CD4-positive, CD25-positive, alpha-beta regulatory T cell (primary cell): ENCODE measurements around the gene HERC4. TPM values are rescaled to one million over a fixed set of nuclear protein-coding genes. Genes with fewer than 3 reads are reported as not detected.
"Not testable (repeated sequence)": the region's sequence is repeated elsewhere in the genome, so short reads cannot be mapped to it uniquely, and the experiment has no call there.

Experiments used
- ATAC-seq, 2 donors: fragments of 150-1000 bp; cut with Tn5 transposase; one replicate each; pipeline ENCODE4 v1.10.0; 2021; ENCODE audit warnings: low read depth in 2 of 2, moderate number of reproducible peaks in 2 of 2, moderate library complexity in 1 of 2
- DNase-seq, 3 donors: peaks; one replicate each; pipeline versions ENCODE4 v3.0.0 to v3.0.0-alpha.2; 2012 to 2022; ENCODE audit warnings: mixed read lengths in 1 of 3
- H3K27ac ChIP-seq: one replicate; pipeline ENCODE4 v1.7.0; 2013; ENCODE audit warnings: mild to moderate bottlenecking, low read length; ENCODE audit not compliant: insufficient read depth, poor library complexity, severe bottlenecking
- H3K27me3 ChIP-seq: one replicate; pipeline ENCODE4 v1.7.0; 2013; ENCODE audit warnings: low read length; ENCODE audit not compliant: control insufficient read depth, insufficient read depth
- H3K36me3 ChIP-seq: one replicate; pipeline ENCODE4 v1.7.0; 2013; ENCODE audit warnings: mild to moderate bottlenecking, low read length, moderate library complexity; ENCODE audit not compliant: control insufficient read depth, insufficient read depth
- H3K4me1 ChIP-seq: 2 replicates; pipeline ENCODE4 v1.7.0; 2013; ENCODE audit warnings: mild to moderate bottlenecking, low read length; ENCODE audit not compliant: insufficient read depth, control insufficient read depth, poor library complexity, severe bottlenecking
- H3K4me3 ChIP-seq: one replicate; pipeline ENCODE4 v1.7.0; 2013; ENCODE audit warnings: low read depth, mild to moderate bottlenecking, low read length, moderate library complexity
- H3K9me3 ChIP-seq, 2 experiments: 1 replicate in 1 of 2; 2 replicates in 1 of 2; pipeline ENCODE4 v1.7.0; 2013; ENCODE audit warnings: low read length in 2 of 2, mild to moderate bottlenecking in 1 of 2, moderate library complexity in 1 of 2; ENCODE audit not compliant: control insufficient read depth in 2 of 2
- H3K27ac Mint-ChIP-seq, 3 donors: one replicate each; pipeline ENCODE4 v1.8.0; 2020 to 2022; ENCODE audit warnings: mild to moderate bottlenecking in 3 of 3, mixed read lengths in 3 of 3, moderate library complexity in 2 of 3
- H3K27me3 Mint-ChIP-seq: one replicate; pipeline ENCODE4 v1.8.0; 2022; ENCODE audit warnings: mild to moderate bottlenecking, mixed read lengths
- H3K36me3 Mint-ChIP-seq: one replicate; pipeline ENCODE4 v1.8.0; 2020; ENCODE audit warnings: mixed read lengths
- H3K4me1 Mint-ChIP-seq, 4 donors: one replicate each; pipeline ENCODE4 v1.8.0; 2020 to 2022; ENCODE audit warnings: mixed read lengths in 4 of 4, mild to moderate bottlenecking in 1 of 4
- H3K4me3 Mint-ChIP-seq, 4 donors: one replicate each; pipeline ENCODE4 v1.8.0; 2020 to 2022; ENCODE audit warnings: mild to moderate bottlenecking in 4 of 4, mixed read lengths in 4 of 4, moderate library complexity in 3 of 4
- H3K9me3 Mint-ChIP-seq, 7 donors: one replicate each; pipeline ENCODE4 v1.8.0; 2020 to 2022; ENCODE audit warnings: mixed read lengths in 7 of 7, mild to moderate bottlenecking in 3 of 7, moderate library complexity in 2 of 7
- polyA plus RNA-seq, 4 donors: library from polyadenylated mRNA; unstranded; fragments of 300-500 nt; fragmentation: Illumina TruSeq; gene quantifications; one replicate each; pipeline ENCODE4 v1.2.3, GENCODE V29; 2021
- total RNA-seq: library from RNA; stranded (reverse); gene quantifications from one replicate; pipeline ENCODE4 v1.2.3, GENCODE V29; 2022

Gene HERC4
- total and polyA plus RNA-seq, 5 donors from 2014 or later: 21.6 to 69.2 (median 24.5) TPM

DNA sequence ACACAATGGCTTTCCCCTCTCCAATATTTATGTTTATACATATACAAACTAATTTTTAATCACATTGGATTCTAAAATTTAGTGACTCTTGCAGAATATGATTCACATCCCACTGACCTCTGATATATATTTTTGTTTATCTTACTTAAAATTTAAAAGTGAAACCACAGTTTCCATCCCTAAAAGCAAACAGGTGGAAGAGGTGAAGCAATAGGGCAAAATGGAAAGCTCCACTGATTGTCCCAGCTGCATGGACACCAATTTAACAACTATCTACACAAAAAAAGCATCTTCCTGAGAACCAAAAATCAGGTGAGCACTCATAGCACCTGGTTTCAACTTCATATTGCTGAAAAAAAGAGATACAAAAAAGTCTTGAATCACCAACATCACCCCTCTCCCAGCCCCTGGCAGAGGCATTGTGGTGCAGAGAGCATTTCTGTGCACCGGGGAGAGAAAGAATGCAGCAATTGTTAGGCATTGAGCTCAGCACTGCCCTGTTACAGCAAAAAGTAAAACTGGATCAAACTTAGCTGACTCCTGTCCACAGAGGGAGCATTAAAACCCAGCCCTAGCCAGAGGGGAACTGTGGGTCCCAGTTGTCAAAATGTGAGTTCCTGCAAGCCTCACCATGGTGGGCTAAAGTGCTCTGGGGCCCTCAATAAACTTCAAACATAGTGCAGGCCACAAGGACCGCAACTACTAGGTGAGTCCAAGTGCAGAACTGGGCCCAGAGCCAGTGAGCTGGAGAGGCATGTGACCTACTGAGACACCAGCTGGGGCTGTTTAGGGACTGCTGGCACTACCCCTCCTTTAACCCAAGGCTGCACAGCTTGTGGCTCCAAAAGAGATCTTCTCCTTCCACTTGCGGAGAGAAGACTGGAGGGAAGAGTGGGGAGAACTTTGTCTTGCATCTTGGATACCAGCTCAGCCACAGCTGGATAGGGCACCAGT is 98.5 kb downstream of the HERC4 start:
- no peak for ATAC-seq
- Histone ChIP-seq H3K4me3 (no peak overlapping the region), H3K4me1 (no peaks in the 10 kb centered on the region), H3K27ac (no peak overlapping the region), H3K36me3 (peaks cover 65% of the 10 kb centered on the region), H3K9me3 (peaks cover 0 to 4% of the 10 kb centered on the region in 2 experiments), H3K27me3 (no peaks in the 10 kb centered on the region)
- peaks cover 65% of the 10 kb centered on the region for H3K36me3 Mint-ChIP-seq
- H3K9me3 Mint-ChIP-seq: peaks cover 0 to 4% (median 0%) of the 10 kb centered on the region in 7 donors
- peaks cover 12 to 21% (median 17%) of the 10 kb centered on the region in 4 donors for H3K4me1 Mint-ChIP-seq
- no peak overlapping the region for H3K4me3 Mint-ChIP-seq
- H3K27ac Mint-ChIP-seq: peak overlapping the region in 1 of 3 donors; percentile 44
- no peak for DNase-seq
- H3K27me3 Mint-ChIP-seq: no peaks in the 10 kb centered on the region

GRCh38 chr10:67975871-67976270 is 99.2 kb downstream of the HERC4 start:
- H3K27me3 Mint-ChIP-seq: no peaks in the 10 kb centered on the region
- Histone ChIP-seq H3K4me3 (no peak overlapping the region), H3K27me3 (no peaks in the 10 kb centered on the region), H3K9me3 (peaks cover under 1 to 8% of the 10 kb centered on the region in 2 experiments), H3K4me1 (no peaks in the 10 kb centered on the region), H3K27ac (no peak overlapping the region), H3K36me3 (peaks cover 67% of the 10 kb centered on the region)
- H3K36me3 Mint-ChIP-seq: peaks cover 60% of the 10 kb centered on the region
- no peak overlapping the region for H3K27ac Mint-ChIP-seq
- no peak for DNase-seq
- no peak overlapping the region for H3K4me3 Mint-ChIP-seq
- no peak for ATAC-seq
- H3K9me3 Mint-ChIP-seq: peaks cover 0 to 4% (median 0%) of the 10 kb centered on the region in 7 donors
- peaks cover 7 to 18% (median 13%) of the 10 kb centered on the region in 4 donors for H3K4me1 Mint-ChIP-seq

DNA sequence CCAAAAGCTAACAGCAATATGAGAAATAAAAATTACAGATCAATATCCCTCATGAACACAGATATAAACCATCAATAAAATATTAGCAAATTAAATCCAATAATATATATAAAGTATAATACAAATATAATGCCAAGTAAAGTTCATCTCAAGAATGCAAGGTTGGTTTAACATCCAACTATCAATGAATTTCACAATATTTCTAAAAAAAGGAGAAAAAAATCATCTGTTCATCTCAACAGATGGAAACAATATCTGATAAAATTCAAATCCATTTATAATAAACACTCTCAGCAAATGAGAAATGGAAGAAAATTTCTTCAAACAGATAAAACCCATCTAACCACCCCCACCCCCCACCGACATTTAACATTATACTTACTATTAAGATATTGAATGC is 103.8 kb downstream of the HERC4 start:
- H3K4me1 Mint-ChIP-seq: peaks cover 8 to 29% (median 18%) of the 10 kb centered on the region in 4 donors
- Histone ChIP-seq H3K4me3 (no peak overlapping the region), H3K27ac (no peak overlapping the region), H3K9me3 (peaks cover 4 to 8% of the 10 kb centered on the region in 2 experiments), H3K4me1 (no peaks in the 10 kb centered on the region), H3K36me3 (peaks cover 50% of the 10 kb centered on the region), H3K27me3 (no peaks in the 10 kb centered on the region)
- ATAC-seq (no peak), DNase-seq (no peak)
- no peaks in the 10 kb centered on the region for H3K27me3 Mint-ChIP-seq
- H3K27ac Mint-ChIP-seq: no peak overlapping the region
- H3K4me3 Mint-ChIP-seq: no peak overlapping the region
- H3K36me3 Mint-ChIP-seq: peaks cover 59% of the 10 kb centered on the region
- peaks cover 0 to 7% (median 1%) of the 10 kb centered on the region in 7 donors for H3K9me3 Mint-ChIP-seq

GRCh38 chr10:67969875-67970274 is 105.2 kb downstream of the HERC4 start:
- H3K36me3 ChIP-seq: peaks cover 62% of the 10 kb centered on the region
- no peaks in the 10 kb centered on the region for H3K27me3 Mint-ChIP-seq
- peaks cover 10 to 21% (median 20%) of the 10 kb centered on the region in 4 donors for H3K4me1 Mint-ChIP-seq
- H3K4me3 ChIP-seq: no peak overlapping the region
- no peaks in the 10 kb centered on the region for H3K27me3 ChIP-seq
- H3K4me1 ChIP-seq: no peaks in the 10 kb centered on the region
- peak overlapping the region in 1 of 3 donors; percentile 42 for H3K27ac Mint-ChIP-seq
- H3K9me3 Mint-ChIP-seq: peaks cover 0 to 7% (median 1%) of the 10 kb centered on the region in 7 donors
- DNase-seq (no peak), ATAC-seq (no peak)
- H3K4me3 Mint-ChIP-seq: no peak overlapping the region
- H3K9me3 ChIP-seq: peaks cover 4 to 8% of the 10 kb centered on the region in 2 experiments
- peaks cover 57% of the 10 kb centered on the region for H3K36me3 Mint-ChIP-seq
- no peak overlapping the region for H3K27ac ChIP-seq

DNA sequence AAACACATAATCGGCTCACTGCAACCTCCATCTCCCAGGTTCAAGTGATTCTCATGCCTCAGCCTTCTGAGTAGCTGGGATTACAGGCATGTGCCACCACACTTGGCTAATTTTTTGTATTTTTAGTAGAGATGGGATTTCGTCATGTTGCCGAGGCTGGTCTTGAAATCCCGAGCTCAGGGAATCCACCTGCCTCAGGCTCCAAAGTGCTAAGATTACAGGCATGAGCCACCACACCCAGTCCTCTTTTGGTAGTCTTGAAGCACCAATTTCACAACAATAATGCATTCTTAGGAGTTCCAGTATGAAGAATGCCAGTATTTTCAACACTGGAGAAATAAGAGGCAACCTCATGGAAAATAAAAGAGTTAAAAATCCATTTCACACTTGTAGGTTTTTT is 109.0 kb downstream of the HERC4 start:
- not testable (repeated sequence) for H3K9me3 Mint-ChIP-seq, H3K27ac Mint-ChIP-seq
- peaks cover 38% of the 10 kb centered on the region for H3K36me3 ChIP-seq

DNA sequence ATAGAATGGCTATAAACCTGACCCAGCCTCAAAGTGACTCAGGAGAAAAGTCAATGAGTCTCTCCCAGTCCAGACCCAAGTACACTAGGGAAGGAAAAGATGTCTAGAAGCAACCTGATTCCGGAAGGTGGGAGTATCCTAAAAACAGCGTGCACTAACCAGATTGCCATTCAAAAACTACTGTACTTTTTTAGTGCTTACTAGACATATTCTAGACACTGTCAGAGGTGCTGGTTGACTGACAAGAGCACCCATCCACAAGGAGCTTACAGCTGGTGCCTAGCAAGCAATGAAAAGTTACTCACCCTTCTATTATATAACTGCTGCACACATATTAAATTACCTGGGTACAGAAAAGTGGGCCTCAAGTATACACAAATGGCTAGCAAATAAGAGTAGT is 109.6 kb downstream of the HERC4 start:
- no peaks in the 10 kb centered on the region for H3K27me3 ChIP-seq
- no peak for DNase-seq
- H3K27ac ChIP-seq: no peak overlapping the region
- H3K9me3 ChIP-seq: no peaks in the 10 kb centered on the region
- H3K27ac Mint-ChIP-seq: no peak overlapping the region
- no peak for ATAC-seq
- H3K4me3 ChIP-seq: no peak overlapping the region
- H3K27me3 Mint-ChIP-seq: no peaks in the 10 kb centered on the region
- H3K36me3 ChIP-seq: peaks cover 32% of the 10 kb centered on the region
- H3K4me3 Mint-ChIP-seq: no peak overlapping the region
- H3K4me1 Mint-ChIP-seq: peaks cover 9 to 32% (median 25%) of the 10 kb centered on the region in 4 donors
- H3K36me3 Mint-ChIP-seq: peaks cover 43% of the 10 kb centered on the region
- H3K9me3 Mint-ChIP-seq: peaks cover 0 to 1% (median 0%) of the 10 kb centered on the region in 7 donors
- H3K4me1 ChIP-seq: no peaks in the 10 kb centered on the region

More for the DNA sequence above, 109.0 kb downstream of the HERC4 start:
- not testable (repeated sequence) for H3K27me3 ChIP-seq, H3K4me3 ChIP-seq, H3K27me3 Mint-ChIP-seq, DNase-seq, H3K9me3 ChIP-seq, H3K4me1 ChIP-seq, H3K27ac ChIP-seq, H3K4me3 Mint-ChIP-seq, ATAC-seq
- peaks cover 42% of the 10 kb centered on the region for H3K36me3 Mint-ChIP-seq
- H3K4me1 Mint-ChIP-seq: peaks cover 9 to 32% (median 23%) of the 10 kb centered on the region in 4 donors

- Histone ChIP-seq H3K4me1 (no peaks in the 10 kb centered on the region), H3K27ac (no peak overlapping the region), H3K4me3 (no peak overlapping the region), H3K27me3 (no peaks in the 10 kb centered on the region), H3K36me3 (peaks cover 16% of the 10 kb centered on the region), H3K9me3 (no peaks in the 10 kb centered on the region)
- no peak overlapping the region for H3K27ac Mint-ChIP-seq
- peaks cover 22% of the 10 kb centered on the region for H3K36me3 Mint-ChIP-seq
- ATAC-seq: no peak
- H3K4me3 Mint-ChIP-seq: no peak overlapping the region
- no peak for DNase-seq
- no peaks in the 10 kb centered on the region for H3K27me3 Mint-ChIP-seq
- H3K9me3 Mint-ChIP-seq: no peaks in the 10 kb centered on the region
- H3K4me1 Mint-ChIP-seq: peaks cover 6 to 18% (median 8%) of the 10 kb centered on the region in 4 donors
Observed at GRCh38 chr10:67959839-67960476, 115.1 kb downstream of the HERC4 start.
